Colonic mucosa (tissue), 4 donors: ENCODE data around the gene CXADR. TPM values are rescaled to one million over a fixed set of nuclear protein-coding genes. Genes with fewer than 3 reads are reported as not detected.
A peak's percentile ranks its signal among the peaks of the same experiment; 100 is the strongest.

Experiments used
- DNase-seq: peaks from one replicate; pipeline ENCODE4 v3.0.0-alpha.2; 2020
- H3K27ac ChIP-seq: fragments of 200-600 bp; one replicate; pipeline ENCODE4 v1.8.0; 2021
- H3K27me3 ChIP-seq: fragments of 200-600 bp; one replicate; pipeline ENCODE4 v1.8.0; 2021
- H3K36me3 ChIP-seq: fragments of 200-600 bp; one replicate; pipeline ENCODE4 v1.8.0; 2021
- H3K4me1 ChIP-seq: fragments of 200-600 bp; one replicate; pipeline ENCODE4 v1.8.0; 2021; ENCODE audit warnings: mild to moderate bottlenecking
- H3K4me3 ChIP-seq: fragments of 200-600 bp; one replicate; pipeline ENCODE4 v1.8.0; 2021
- H3K9ac ChIP-seq, 2 donors: one replicate each; pipeline ENCODE4 v1.7.0; 2013; ENCODE audit warnings: control low read depth in 2 of 2, low read depth in 2 of 2, low read length in 2 of 2
- H3K9me3 ChIP-seq: fragments of 200-600 bp; one replicate; pipeline ENCODE4 v1.8.0; 2021
- intact Hi-C: fragments of 100-400 bp; cut with DNase I; formaldehyde crosslinking; loops from one replicate; pipeline ENCODE4 v1.14.1; 2022
- total RNA-seq, 2 donors: library from RNA; stranded (reverse); fragmentation: NEBNext Ultra II Directional in 1 of 2; extraction: Animal tissue kit (Norgen Biotek cat#: 25700) in 1 of 2; gene quantifications; one replicate each; pipeline ENCODE4 v1.2.1, GENCODE V29; 2021
- TF ChIP-seq, protein P1 (sequence below): fragments of 200-600 bp; IDR thresholded peaks from one replicate; pipeline ENCODE4 v1.8.0; 2022; ENCODE audit warnings: antibody characterized with exemption, mild to moderate bottlenecking
- donor health status: healthy.
- donor health status: DM: no; HTN: no; CAD: no.
- donor health status: DM: no; HTN: no; CAD: no.

The CXADR gene
- total RNA-seq, 2 donors from 2014 or later: 41.4 to 93.9 TPM

DNA sequence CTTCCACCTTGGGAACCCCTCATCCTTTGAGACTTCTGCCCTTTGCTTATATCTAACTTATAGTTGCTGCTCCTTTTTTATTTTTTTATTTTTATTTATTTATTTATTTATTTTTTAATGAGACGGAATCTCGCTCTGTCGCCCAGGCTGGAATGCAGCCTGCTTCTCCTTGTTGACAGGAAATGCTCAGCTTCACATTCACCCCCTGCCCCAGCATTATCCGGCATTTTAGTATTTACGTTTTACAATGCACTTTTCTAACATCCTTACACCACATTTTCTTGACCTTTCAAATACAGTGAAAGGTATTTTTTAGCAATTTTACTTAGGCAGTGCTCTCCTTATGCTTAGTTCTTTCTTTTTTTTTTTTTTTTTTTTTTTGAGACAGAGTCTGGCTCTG lies 14.9 kb downstream of the CXADR start:
- H3K9ac ChIP-seq: no peak overlapping the region
- H3K9me3 ChIP-seq: no peaks in the 10 kb centered on the region
- H3K27me3 ChIP-seq: no peaks in the 10 kb centered on the region
- H3K4me1 ChIP-seq: no peaks in the 10 kb centered on the region
- TF ChIP-seq, protein P1, sequence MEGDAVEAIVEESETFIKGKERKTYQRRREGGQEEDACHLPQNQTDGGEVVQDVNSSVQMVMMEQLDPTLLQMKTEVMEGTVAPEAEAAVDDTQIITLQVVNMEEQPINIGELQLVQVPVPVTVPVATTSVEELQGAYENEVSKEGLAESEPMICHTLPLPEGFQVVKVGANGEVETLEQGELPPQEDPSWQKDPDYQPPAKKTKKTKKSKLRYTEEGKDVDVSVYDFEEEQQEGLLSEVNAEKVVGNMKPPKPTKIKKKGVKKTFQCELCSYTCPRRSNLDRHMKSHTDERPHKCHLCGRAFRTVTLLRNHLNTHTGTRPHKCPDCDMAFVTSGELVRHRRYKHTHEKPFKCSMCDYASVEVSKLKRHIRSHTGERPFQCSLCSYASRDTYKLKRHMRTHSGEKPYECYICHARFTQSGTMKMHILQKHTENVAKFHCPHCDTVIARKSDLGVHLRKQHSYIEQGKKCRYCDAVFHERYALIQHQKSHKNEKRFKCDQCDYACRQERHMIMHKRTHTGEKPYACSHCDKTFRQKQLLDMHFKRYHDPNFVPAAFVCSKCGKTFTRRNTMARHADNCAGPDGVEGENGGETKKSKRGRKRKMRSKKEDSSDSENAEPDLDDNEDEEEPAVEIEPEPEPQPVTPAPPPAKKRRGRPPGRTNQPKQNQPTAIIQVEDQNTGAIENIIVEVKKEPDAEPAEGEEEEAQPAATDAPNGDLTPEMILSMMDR: no peak
- H3K27ac ChIP-seq: no peak overlapping the region
- DNase-seq: no peak
- intact Hi-C loops: no loop called here
- no peaks in the 10 kb centered on the region for H3K36me3 ChIP-seq
- H3K4me3 ChIP-seq: no peak overlapping the region

DNA sequence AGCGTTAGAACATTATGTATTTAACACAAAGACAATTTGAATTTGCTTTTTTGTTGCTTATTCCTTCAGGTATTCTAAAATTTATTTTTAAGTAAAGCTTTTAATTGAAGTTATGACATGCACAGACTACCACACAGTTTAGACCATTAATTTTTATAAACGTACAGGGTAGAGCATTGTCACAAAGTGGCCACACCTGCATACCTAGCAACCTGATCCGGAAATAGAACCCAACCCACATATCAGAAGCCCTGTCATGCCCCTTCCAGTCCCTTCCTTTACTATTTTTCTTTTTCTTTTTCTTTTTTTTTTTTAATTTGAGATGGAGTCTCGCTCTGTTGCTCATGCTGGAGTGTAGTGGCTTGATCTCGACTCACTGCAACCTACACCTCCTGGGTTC lies 16.8 kb downstream of the CXADR start:
- Histone ChIP-seq H3K27me3 (no peaks in the 10 kb centered on the region), H3K9me3 (no peaks in the 10 kb centered on the region), H3K27ac (no peak overlapping the region), H3K4me1 (no peaks in the 10 kb centered on the region), H3K4me3 (no peak overlapping the region), H3K9ac (no peak overlapping the region), H3K36me3 (no peaks in the 10 kb centered on the region)
- TF ChIP-seq, protein P1: no peak
- intact Hi-C loops: no loop called here
- DNase-seq: no peak

DNA sequence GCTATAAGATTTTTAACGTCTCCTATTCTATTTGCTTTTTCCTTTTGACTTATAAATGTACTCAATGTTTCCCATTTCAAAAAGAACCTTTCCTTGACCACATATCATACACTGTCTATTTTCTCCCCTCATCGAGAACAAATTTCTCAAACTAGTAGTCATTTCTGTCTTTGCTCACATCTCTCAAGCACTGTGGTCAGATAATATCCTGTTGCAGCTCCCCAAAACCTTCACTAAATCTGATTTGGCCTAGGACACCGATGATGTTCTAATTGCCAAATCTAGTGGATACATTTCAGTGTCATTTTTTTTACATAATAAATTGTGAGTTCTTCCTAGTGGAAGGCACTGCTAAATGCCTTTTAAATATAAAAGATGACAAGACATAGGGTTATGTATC lies 19.4 kb downstream of the CXADR start:
- TF ChIP-seq, protein P1: no peak
- no peaks in the 10 kb centered on the region for H3K36me3 ChIP-seq
- no peak overlapping the region for H3K4me3 ChIP-seq
- no peaks in the 10 kb centered on the region for H3K9me3 ChIP-seq
- DNase-seq: no peak
- H3K27ac ChIP-seq: no peak overlapping the region
- no peak overlapping the region for H3K9ac ChIP-seq
- intact Hi-C loops: no loop called here
- H3K4me1 ChIP-seq: no peaks in the 10 kb centered on the region
- H3K27me3 ChIP-seq: no peaks in the 10 kb centered on the region

DNA sequence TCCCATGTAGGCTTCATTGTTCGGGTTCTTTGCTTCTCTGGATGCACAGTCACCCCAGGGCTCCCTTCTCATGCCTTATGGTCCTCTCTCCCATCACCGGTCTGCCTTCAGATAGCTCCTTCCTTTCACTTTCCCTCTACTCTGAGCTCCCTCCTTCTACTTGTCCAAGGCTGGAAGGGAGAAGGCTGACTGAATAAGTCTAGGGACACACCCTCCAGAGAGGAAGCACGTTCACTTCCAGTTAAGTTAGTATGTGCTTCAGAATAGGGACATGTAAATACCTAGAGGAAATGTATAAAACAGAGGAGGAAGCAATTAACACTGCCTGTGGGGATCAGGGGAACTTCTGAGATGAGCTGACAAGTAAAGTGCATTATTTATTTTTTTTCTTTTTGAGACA lies 23.5 kb downstream of the CXADR start:
- no peak overlapping the region for H3K9ac ChIP-seq
- TF ChIP-seq, protein P1: no peak
- no peak for DNase-seq
- H3K27ac ChIP-seq: no peak overlapping the region
- no peaks in the 10 kb centered on the region for H3K4me1 ChIP-seq
- H3K9me3 ChIP-seq: no peaks in the 10 kb centered on the region
- no peaks in the 10 kb centered on the region for H3K36me3 ChIP-seq
- H3K4me3 ChIP-seq: no peak overlapping the region
- H3K27me3 ChIP-seq: no peaks in the 10 kb centered on the region
- intact Hi-C loops: no loop called here

DNA sequence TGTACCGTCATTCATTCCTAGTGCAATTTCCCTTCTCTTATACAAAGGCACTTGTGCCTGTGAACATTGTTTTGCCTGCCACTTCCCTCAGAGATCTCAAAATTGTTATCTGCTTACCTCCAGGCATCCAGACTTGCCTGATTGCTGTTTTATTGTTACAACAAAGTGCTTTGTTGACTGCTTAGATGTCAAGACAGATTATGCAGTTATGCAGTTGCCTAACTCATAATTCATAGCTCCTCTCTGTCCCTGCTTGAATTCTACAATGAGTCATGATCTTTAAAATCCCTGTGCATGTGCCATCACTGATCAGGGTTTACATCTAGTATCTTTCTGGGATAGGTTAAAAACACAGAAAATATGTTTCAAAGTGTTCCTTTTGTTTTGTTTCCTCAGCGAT lies 24.5 kb downstream of the CXADR start:
- Histone ChIP-seq H3K36me3 (no peaks in the 10 kb centered on the region), H3K4me1 (no peaks in the 10 kb centered on the region), H3K9ac (peak overlapping the region in 1 of 2 donors; percentile 19), H3K27ac (no peak overlapping the region), H3K27me3 (no peaks in the 10 kb centered on the region), H3K4me3 (no peak overlapping the region), H3K9me3 (no peaks in the 10 kb centered on the region)
- no peak for DNase-seq
- TF ChIP-seq, protein P1: no peak
- intact Hi-C loops: no loop called here

DNA sequence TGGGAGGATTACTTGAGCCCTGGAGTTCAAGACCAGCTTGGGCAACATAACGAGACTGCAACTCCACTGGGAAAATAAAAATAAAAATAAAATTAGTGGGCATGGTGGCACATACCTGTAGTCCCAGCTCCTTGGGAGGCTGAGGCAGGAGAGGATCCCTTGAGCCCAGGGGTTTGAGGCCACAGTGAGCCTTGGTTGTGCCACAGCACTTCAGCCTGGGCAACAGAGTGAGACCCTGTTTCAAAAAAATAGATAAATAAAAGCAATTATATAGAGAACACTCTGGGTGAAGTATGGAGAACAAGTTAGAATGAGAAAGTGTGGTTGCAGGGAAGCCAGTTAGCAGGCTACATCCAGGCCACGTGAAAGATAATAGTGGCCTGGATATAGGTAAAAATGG lies 25.7 kb downstream of the CXADR start:
- H3K27ac ChIP-seq: no peak overlapping the region
- no peak for DNase-seq
- H3K36me3 ChIP-seq: no peaks in the 10 kb centered on the region
- TF ChIP-seq, protein P1: no peak
- no peak overlapping the region for H3K4me3 ChIP-seq
- intact Hi-C loops: no loop called here
- no peaks in the 10 kb centered on the region for H3K27me3 ChIP-seq
- no peak overlapping the region for H3K9ac ChIP-seq
- H3K4me1 ChIP-seq: no peaks in the 10 kb centered on the region
- no peaks in the 10 kb centered on the region for H3K9me3 ChIP-seq
